ENCODE results near the gene SPP2.

The SPP2 gene

DNA sequence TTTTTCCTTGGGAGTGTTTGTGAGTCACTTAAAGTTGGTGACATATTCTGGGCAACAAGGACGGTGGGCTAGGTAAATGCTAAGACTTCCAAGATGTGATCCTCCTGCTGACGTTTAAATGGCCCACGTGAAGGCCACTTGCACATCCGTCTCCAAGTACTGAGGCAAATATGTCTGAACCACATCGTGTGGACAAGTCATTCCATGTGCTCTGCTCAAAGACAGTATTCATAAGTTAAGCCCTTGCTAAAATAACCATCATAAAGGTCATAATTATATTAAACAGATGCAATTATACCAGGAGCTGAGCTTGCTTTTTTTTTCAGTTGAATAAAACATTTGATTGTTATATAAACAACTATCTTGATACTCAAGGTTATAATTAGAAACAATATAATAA is 44.8 kb downstream of the SPP2 start:
- Histone ChIP-seq H3K27ac (ENCODE audit: low read depth, low read length) (no peak overlapping the region), H3K9me3 (ENCODE audit: insufficient read depth, low read depth, low read length) (no peaks in the 10 kb centered on the region), H3K27me3 (ENCODE audit: insufficient read depth, low read length) (no peaks in the 10 kb centered on the region), H3K4me3 (ENCODE audit: low read length) (no peak overlapping the region), H3K36me3 (ENCODE audit: insufficient read depth, low read length) (no peaks in the 10 kb centered on the region), H3K9ac (ENCODE audit: low read depth, low read length) (no peak overlapping the region), H3K4me1 (ENCODE audit: insufficient read depth, low read length) (peaks cover 6% of the 10 kb centered on the region; the same call in 1 of the 2 replicates)
- 92% methylated on average over 5 of the region's 5 CpGs for WGBS

DNA sequence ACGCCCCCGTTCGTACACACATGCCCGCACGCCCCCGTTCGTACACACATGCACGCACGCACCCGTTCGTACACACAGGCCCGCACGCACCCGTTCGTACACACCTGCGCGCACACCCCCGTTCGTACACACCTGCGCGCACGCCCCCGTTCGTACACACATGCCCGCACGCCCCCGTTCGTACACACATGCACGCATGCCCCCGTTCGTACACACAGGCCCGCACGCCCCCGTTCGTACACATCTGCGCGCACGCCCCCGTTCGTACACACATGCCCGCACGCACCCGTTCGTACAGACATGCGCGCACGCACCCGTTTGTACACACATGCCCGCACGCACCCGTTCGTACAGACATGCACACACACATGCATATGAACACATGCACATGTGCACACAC is 45.7 kb downstream of the SPP2 start:
- Histone ChIP-seq H3K36me3 (ENCODE audit: insufficient read depth, low read length) (no peaks in the 10 kb centered on the region), H3K9ac (ENCODE audit: low read depth, low read length) (no peak overlapping the region)

DNA sequence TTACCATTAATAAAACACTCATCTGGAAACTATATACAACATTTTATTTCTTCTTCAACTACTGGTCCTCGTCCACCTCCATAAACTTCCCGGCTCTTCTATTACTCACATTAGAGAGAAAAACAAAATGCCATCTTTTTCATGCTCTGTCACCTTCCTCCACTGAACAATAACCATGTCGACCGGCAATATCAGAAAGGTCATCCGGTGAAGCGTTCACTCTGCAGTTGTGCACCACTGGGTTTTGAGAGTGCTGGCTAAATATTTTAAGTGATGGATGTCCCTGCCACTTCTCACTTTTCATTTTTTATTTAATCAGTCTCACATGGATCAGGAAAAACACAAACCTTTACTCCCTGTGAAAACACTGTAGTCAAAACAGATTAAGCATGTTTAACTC is 48.2 kb downstream of the SPP2 start:
- no peaks in the 10 kb centered on the region for H3K36me3 ChIP-seq (ENCODE audit: insufficient read depth, low read length)
- no peaks in the 10 kb centered on the region for H3K27me3 ChIP-seq (ENCODE audit: insufficient read depth, low read length)
- WGBS: 98% methylated on average over 6 of the region's 6 CpGs
- H3K27ac ChIP-seq (ENCODE audit: low read depth, low read length): no peak overlapping the region
- H3K4me3 ChIP-seq (ENCODE audit: low read length): no peak overlapping the region
- H3K9ac ChIP-seq (ENCODE audit: low read depth, low read length): no peak overlapping the region
- H3K4me1 ChIP-seq (ENCODE audit: insufficient read depth, low read length): no peaks in the 10 kb centered on the region
- H3K9me3 ChIP-seq (ENCODE audit: insufficient read depth, low read depth, low read length): no peaks in the 10 kb centered on the region

More for the DNA sequence above, 45.7 kb downstream of the SPP2 start:
- 96% methylated on average over 52 of the region's 52 CpGs for WGBS
- H3K4me1 ChIP-seq (ENCODE audit: insufficient read depth, low read length): peaks cover 6% of the 10 kb centered on the region; the same call in 1 of the 2 replicates
- no peak overlapping the region for H3K4me3 ChIP-seq (ENCODE audit: low read length)
- no peak overlapping the region for H3K27ac ChIP-seq (ENCODE audit: low read depth, low read length)
- no peaks in the 10 kb centered on the region for H3K27me3 ChIP-seq (ENCODE audit: insufficient read depth, low read length)
- no peaks in the 10 kb centered on the region for H3K9me3 ChIP-seq (ENCODE audit: insufficient read depth, low read depth, low read length)

DNA sequence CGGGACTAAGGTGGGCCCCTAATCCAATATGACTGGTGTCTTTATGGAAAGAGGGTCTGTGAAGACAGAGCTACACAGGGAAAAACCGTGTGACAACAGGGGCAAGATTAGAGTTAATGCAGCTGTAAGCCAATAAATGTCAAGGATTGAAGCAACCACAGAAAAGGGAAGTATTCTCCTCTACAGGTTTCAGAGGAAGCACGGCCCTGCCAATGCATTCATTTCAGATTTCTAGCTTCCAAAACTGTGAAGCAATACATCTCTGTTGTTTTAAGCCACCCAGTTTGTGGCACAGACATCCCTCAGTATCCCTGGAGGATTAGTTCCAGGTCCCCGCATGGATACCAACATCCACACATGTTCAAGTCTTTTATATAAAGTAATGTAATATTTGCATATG is 48.8 kb downstream of the SPP2 start:
- WGBS: 82% methylated on average over 3 of the region's 4 CpGs
- no peaks in the 10 kb centered on the region for H3K27me3 ChIP-seq (ENCODE audit: insufficient read depth, low read length)
- H3K27ac ChIP-seq (ENCODE audit: low read depth, low read length): no peak overlapping the region
- H3K36me3 ChIP-seq (ENCODE audit: insufficient read depth, low read length): no peaks in the 10 kb centered on the region
- no peak overlapping the region for H3K9ac ChIP-seq (ENCODE audit: low read depth, low read length)
- no peaks in the 10 kb centered on the region for H3K9me3 ChIP-seq (ENCODE audit: insufficient read depth, low read depth, low read length)
- no peak overlapping the region for H3K4me3 ChIP-seq (ENCODE audit: low read length)
- H3K4me1 ChIP-seq (ENCODE audit: insufficient read depth, low read length): no peaks in the 10 kb centered on the region

DNA sequence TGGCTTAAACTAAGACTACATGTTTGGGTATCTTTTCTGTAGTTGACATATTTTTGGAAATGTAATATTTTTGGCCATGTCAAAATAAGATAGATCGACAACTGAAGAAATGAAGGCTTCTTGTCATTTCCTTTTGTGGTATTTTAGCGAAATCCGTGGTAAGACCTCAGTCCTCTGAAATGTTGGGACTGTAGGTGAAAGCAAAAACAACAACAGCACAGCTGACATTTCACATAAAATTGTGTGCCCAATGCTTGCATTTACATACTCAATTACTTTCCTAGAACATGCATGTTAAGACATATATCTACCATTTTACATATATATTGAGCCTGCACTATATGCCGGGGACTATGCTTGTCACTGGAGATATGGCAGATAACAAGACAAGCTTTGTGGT is 50.2 kb downstream of the SPP2 start:
- H3K27ac ChIP-seq (ENCODE audit: low read depth, low read length): no peak overlapping the region
- H3K4me1 ChIP-seq (ENCODE audit: insufficient read depth, low read length): no peaks in the 10 kb centered on the region
- H3K9me3 ChIP-seq (ENCODE audit: insufficient read depth, low read depth, low read length): no peaks in the 10 kb centered on the region
- no peak overlapping the region for H3K4me3 ChIP-seq (ENCODE audit: low read length)
- no peaks in the 10 kb centered on the region for H3K27me3 ChIP-seq (ENCODE audit: insufficient read depth, low read length)
- no peak overlapping the region for H3K9ac ChIP-seq (ENCODE audit: low read depth, low read length)
- 99% methylated on average over 4 of the region's 4 CpGs for WGBS
- H3K36me3 ChIP-seq (ENCODE audit: insufficient read depth, low read length): no peaks in the 10 kb centered on the region

DNA sequence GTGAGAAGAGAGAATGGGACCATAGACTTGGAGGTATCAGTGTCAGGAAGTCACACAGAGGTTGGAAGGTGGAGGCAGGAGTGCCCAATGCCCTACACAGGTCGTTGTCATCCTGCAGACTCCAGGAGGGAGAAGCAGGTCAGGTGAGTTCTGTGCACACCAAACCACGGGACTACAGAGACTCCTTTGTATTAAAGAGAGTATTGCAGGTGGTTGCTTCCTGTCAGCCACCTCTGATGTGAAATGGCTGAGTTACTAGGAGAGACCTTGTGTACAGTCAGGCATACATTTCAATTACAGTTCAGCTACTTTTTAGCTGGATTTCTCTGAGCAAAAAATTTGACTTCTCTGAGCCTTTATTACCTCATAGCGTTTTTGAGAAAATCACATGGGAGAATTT is 51.6 kb downstream of the SPP2 start:
- no peak overlapping the region for H3K27ac ChIP-seq (ENCODE audit: low read depth, low read length)
- no peaks in the 10 kb centered on the region for H3K9me3 ChIP-seq (ENCODE audit: insufficient read depth, low read depth, low read length)
- H3K4me3 ChIP-seq (ENCODE audit: low read length): no peak overlapping the region
- 80% methylated on average over 3 of the region's 3 CpGs for WGBS
- no peaks in the 10 kb centered on the region for H3K36me3 ChIP-seq (ENCODE audit: insufficient read depth, low read length)
- H3K9ac ChIP-seq (ENCODE audit: low read depth, low read length): no peak overlapping the region
- no peaks in the 10 kb centered on the region for H3K27me3 ChIP-seq (ENCODE audit: insufficient read depth, low read length)
- H3K4me1 ChIP-seq (ENCODE audit: insufficient read depth, low read length): no peaks in the 10 kb centered on the region

DNA sequence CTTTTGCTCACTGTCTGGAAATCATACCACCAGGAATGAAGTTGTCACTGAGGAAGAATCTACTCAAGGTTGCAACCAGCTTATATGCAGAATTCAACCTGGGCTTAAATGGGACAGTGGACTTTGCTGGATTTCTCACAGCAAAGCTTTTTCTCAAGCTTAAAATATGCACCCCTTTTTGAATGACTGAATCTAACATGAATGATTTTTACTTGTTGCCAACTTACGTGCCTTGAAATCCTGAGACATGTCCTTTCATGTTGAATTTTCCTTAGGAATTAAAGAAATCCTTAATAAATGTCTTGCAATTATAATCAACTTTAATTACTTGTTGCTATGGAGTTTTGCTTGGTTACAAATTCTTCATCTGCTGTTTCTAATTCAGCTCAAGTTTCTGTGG is 57.4 kb downstream of the SPP2 start:
- no peaks in the 10 kb centered on the region for H3K4me1 ChIP-seq (ENCODE audit: insufficient read depth, low read length)
- no peak overlapping the region for H3K4me3 ChIP-seq (ENCODE audit: low read length)
- no peak overlapping the region for H3K9ac ChIP-seq (ENCODE audit: low read depth, low read length)
- no peaks in the 10 kb centered on the region for H3K9me3 ChIP-seq (ENCODE audit: insufficient read depth, low read depth, low read length)
- H3K27me3 ChIP-seq (ENCODE audit: insufficient read depth, low read length): no peaks in the 10 kb centered on the region
- no peak overlapping the region for H3K27ac ChIP-seq (ENCODE audit: low read depth, low read length)
- WGBS: 100% methylated on average over 1 of the region's 1 CpG
- H3K36me3 ChIP-seq (ENCODE audit: insufficient read depth, low read length): no peaks in the 10 kb centered on the region

DNA sequence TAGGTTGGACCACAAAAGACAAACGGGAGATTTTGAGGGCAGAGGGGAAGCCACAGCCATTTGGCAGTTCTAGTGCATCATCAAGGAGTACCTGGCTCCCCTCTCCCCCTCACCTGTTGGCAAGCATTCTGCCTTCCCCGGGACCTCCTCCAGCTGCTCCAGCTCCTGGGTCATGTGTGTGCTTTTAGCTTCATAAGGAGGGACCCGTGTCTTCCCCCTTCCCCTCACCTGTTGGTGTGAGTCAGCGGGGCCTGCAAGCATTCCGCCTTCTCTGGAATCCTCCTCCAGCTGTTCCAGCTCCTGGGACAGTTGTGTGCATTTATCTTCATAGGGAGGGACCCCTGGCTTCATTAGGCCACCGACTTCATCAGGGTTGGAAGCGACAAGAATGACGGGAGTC is 58.8 kb downstream of the SPP2 start:
- no peak overlapping the region for H3K9ac ChIP-seq (ENCODE audit: low read depth, low read length)
- H3K36me3 ChIP-seq (ENCODE audit: insufficient read depth, low read length): no peaks in the 10 kb centered on the region
- no peaks in the 10 kb centered on the region for H3K27me3 ChIP-seq (ENCODE audit: insufficient read depth, low read length)
- no peak overlapping the region for H3K27ac ChIP-seq (ENCODE audit: low read depth, low read length)
- WGBS: 93% methylated on average over 8 of the region's 8 CpGs
- no peaks in the 10 kb centered on the region for H3K4me1 ChIP-seq (ENCODE audit: insufficient read depth, low read length)
- H3K9me3 ChIP-seq (ENCODE audit: insufficient read depth, low read depth, low read length): no peaks in the 10 kb centered on the region
- H3K4me3 ChIP-seq (ENCODE audit: low read length): no peak overlapping the region

DNA sequence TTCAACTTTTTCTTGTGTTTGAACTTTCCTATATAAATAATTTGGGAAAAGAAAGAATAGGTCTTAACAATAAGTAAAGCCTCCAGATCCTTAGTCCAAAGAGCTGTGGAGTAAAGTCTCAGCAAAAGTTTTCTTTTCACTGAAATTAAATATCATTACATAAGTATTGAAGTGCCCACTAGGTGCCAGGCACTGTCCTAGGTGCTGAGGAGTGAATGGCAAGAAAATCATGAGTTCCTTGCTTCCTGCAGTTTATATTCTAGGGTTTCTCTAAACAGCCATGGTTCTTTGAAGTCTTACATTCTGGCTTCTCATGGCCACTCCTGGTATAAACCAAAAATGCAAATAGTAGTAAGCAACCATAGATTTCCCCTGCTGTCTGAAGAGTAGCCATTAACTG is 59.7 kb downstream of the SPP2 start:
- no peaks in the 10 kb centered on the region for H3K9me3 ChIP-seq (ENCODE audit: insufficient read depth, low read depth, low read length)
- no peak overlapping the region for H3K9ac ChIP-seq (ENCODE audit: low read depth, low read length)
- H3K36me3 ChIP-seq (ENCODE audit: insufficient read depth, low read length): no peaks in the 10 kb centered on the region
- no peaks in the 10 kb centered on the region for H3K4me1 ChIP-seq (ENCODE audit: insufficient read depth, low read length)
- H3K27ac ChIP-seq (ENCODE audit: low read depth, low read length): no peak overlapping the region
- no peak overlapping the region for H3K4me3 ChIP-seq (ENCODE audit: low read length)
- H3K27me3 ChIP-seq (ENCODE audit: insufficient read depth, low read length): no peaks in the 10 kb centered on the region

DNA sequence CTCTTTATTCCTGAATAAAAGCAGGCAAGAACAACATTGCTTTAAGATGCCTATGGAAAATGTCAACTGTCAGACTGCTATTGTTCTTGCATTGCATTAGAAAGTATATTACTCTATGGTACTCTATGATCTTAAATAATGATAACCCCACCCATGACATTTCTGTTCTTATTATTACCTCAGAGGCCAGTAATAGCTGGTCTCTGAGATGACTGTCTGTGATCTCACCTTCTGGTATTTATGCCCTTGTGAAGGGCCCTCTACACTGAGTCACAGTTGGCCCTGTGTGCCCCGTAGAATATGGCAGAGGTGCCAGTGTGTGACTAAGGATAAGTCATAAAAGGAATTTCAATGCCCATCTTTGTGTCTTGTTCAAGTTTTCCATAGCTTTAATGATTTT is 61.0 kb downstream of the SPP2 start:
- Histone ChIP-seq H3K27me3 (ENCODE audit: insufficient read depth, low read length) (no peaks in the 10 kb centered on the region), H3K36me3 (ENCODE audit: insufficient read depth, low read length) (no peaks in the 10 kb centered on the region), H3K9ac (ENCODE audit: low read depth, low read length) (no peak overlapping the region), H3K4me1 (ENCODE audit: insufficient read depth, low read length) (no peaks in the 10 kb centered on the region), H3K9me3 (ENCODE audit: insufficient read depth, low read depth, low read length) (no peaks in the 10 kb centered on the region), H3K27ac (ENCODE audit: low read depth, low read length) (no peak overlapping the region), H3K4me3 (ENCODE audit: low read length) (no peak overlapping the region)
- 93% methylated on average over 1 of the region's 1 CpG for WGBS

DNA sequence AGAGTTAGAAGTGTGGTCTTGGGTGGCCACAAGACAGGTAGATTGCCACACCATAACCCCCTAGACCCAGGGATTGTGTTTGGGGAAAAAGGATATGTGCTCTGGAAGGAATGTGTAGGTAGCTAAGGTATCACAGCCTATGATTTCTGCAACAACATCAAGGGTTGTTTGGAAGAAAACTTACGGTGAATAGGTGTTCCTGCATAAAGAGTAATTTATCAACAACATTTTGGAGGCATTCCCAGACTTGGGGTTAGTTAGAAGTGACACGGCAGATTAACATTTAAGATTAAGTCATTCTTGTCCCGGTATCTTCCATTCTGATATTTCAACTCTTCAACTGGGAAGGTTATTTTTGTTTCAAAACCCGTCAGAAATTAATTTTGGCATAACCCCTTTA is 65.5 kb downstream of the SPP2 start:
- Histone ChIP-seq H3K4me3 (ENCODE audit: low read length) (no peak overlapping the region), H3K9ac (ENCODE audit: low read depth, low read length) (no peak overlapping the region), H3K36me3 (ENCODE audit: insufficient read depth, low read length) (no peaks in the 10 kb centered on the region), H3K9me3 (ENCODE audit: insufficient read depth, low read depth, low read length) (no peaks in the 10 kb centered on the region), H3K4me1 (ENCODE audit: insufficient read depth, low read length) (no peaks in the 10 kb centered on the region), H3K27me3 (ENCODE audit: insufficient read depth, low read length) (no peaks in the 10 kb centered on the region), H3K27ac (ENCODE audit: low read depth, low read length) (no peak overlapping the region)
- 94% methylated on average over 4 of the region's 4 CpGs for WGBS

DNA sequence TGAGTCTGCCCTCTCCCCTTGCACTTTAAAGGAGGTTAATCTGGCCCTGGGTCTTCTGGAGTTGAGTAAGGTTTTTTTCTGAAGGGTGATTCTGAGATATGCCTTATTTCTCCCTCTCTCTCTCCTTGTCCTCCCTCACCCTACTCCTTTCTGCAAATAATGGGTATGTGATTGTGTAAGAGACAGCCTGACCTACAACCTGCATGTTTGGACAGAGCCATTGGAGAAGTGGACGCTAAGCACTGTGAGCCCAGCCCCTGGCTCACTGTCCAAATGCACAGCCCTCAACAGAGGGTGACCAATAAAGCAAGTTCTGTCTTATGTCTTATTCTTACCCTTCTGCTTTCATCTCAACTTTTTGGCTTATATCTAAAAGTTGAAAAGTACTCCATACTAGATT is 71.5 kb downstream of the SPP2 start:
- Histone ChIP-seq H3K9ac (ENCODE audit: low read depth, low read length) (no peak overlapping the region), H3K27ac (ENCODE audit: low read depth, low read length) (no peak overlapping the region), H3K36me3 (ENCODE audit: insufficient read depth, low read length) (no peaks in the 10 kb centered on the region), H3K9me3 (ENCODE audit: insufficient read depth, low read depth, low read length) (no peaks in the 10 kb centered on the region), H3K4me1 (ENCODE audit: insufficient read depth, low read length) (peaks cover 5% of the 10 kb centered on the region; the same call in 1 of the 2 replicates), H3K4me3 (ENCODE audit: low read length) (no peak overlapping the region), H3K27me3 (ENCODE audit: insufficient read depth, low read length) (no peaks in the 10 kb centered on the region)
- WGBS: 100% methylated on average over 1 of the region's 1 CpG

Data from HUES64 (cell line).